Measurements from ENCODE around the gene PLEKHA4.
A peak's percentile ranks its signal among the peaks of the same experiment; 100 is the strongest.
"Not testable (repeated sequence)": the region's sequence is repeated elsewhere in the genome, so short reads cannot be mapped to it uniquely, and the experiment has no call there.

The PLEKHA4 gene

GRCh38 chr19:48873476-48874302 is 5.3 kb upstream of the PLEKHA4 start:
- no peak for DNase-seq (ENCODE audit: low spot score)
- Histone ChIP-seq H3K4me3 (peak overlapping the region; percentile 92), H3K27ac (peak overlapping the region; percentile 99)
- TF ChIP-seq CTCF (IDR thresholded peaks at IDR 0.05), result no peak

- H3K4me3 ChIP-seq, result peak overlapping the region; percentile 92
- DNase-seq (ENCODE audit: low spot score), result peak; percentile 92
- H3K27ac ChIP-seq, result peak overlapping the region; percentile 99
- TF ChIP-seq CTCF (IDR thresholded peaks at IDR 0.05), result no peak
Observed at GRCh38 chr19:48872884-48873475, 4.6 kb upstream of the PLEKHA4 start.

- peak; percentile 100 for DNase-seq (ENCODE audit: low spot score)
- peak within 1 kb of the TSS; percentile 92 for H3K4me3 ChIP-seq
- H3K27ac ChIP-seq, result peak within 1 kb of the TSS; percentile 99
- no peak for TF ChIP-seq CTCF (IDR thresholded peaks at IDR 0.05)
Observed at GRCh38 chr19:48872182-48872883, 3.9 kb upstream of the PLEKHA4 start, which contains the start of gene PPP1R15A. PPP1R15A (plus strand) TSS chr19:48872421; CDS start chr19:48873234, 813 bp downstream.

GRCh38 chr19:48871471-48872181 is 3.2 kb upstream of the PLEKHA4 start:
- Histone ChIP-seq H3K27ac (peak overlapping the region; percentile 99), H3K4me3 (peak overlapping the region; percentile 92)
- not testable (repeated sequence) for DNase-seq (ENCODE audit: low spot score)

- no peak for DNase-seq (ENCODE audit: low spot score)
- H3K27ac ChIP-seq, result no peak overlapping the region
- TF ChIP-seq CTCF (IDR thresholded peaks at IDR 0.05), result no peak
Observed at GRCh38 chr19:48870048-48870447, 1.6 kb upstream of the PLEKHA4 start.

GRCh38 chr19:48867746-48868113 is 687 bp downstream of the PLEKHA4 start:
- peak overlapping the region; percentile 70 for H3K4me3 ChIP-seq
- DNase-seq (ENCODE audit: low spot score), result no peak
- no peak for TF ChIP-seq CTCF (IDR thresholded peaks at IDR 0.05)
- peak overlapping the region; percentile 88 to 89 for H3K27ac ChIP-seq

More at GRCh38 chr19:48870048-48870447, 1.6 kb upstream of the PLEKHA4 start:
- H3K4me3 ChIP-seq, result no peak overlapping the region
